Kidney (tissue), 14 donors: Measurements from ENCODE around the gene DDX41. TPM values are rescaled to one million over a fixed set of nuclear protein-coding genes. Genes with fewer than 3 reads are reported as not detected.

Source experiments
- DNase-seq, 5 donors: peaks; one replicate each; pipeline ENCODE4 v3.0.0-alpha.2; 2013 to 2020
- FAIRE-seq: peaks from 2 replicates; lab custom pipeline; 2012; peaks lifted over from hg19 to GRCh38; lab: Jason Lieb, UNC
- H3K27ac ChIP-seq, 2 donors: one replicate each; pipeline ENCODE4 v1.7.0; 2013; ENCODE audit warnings: low read depth in 2 of 2, low read length in 2 of 2, inconsistent platforms in 1 of 2
- H3K27me3 ChIP-seq: one replicate; pipeline ENCODE4 v1.7.1; 2013; ENCODE audit warnings: low read length, inconsistent platforms; ENCODE audit not compliant: control insufficient read depth, insufficient read depth
- H3K36me3 ChIP-seq, 3 donors: one replicate each; pipeline versions ENCODE4 v1.7.0 to v1.7.1; 2013; ENCODE audit warnings: low read length in 3 of 3, control low read depth in 1 of 3, inconsistent platforms in 1 of 3; ENCODE audit not compliant: insufficient read depth in 3 of 3, control insufficient read depth in 2 of 3
- H3K4me1 ChIP-seq, 3 donors: one replicate each; pipeline versions ENCODE4 v1.7.0 to v1.7.1; 2013; ENCODE audit warnings: low read length in 3 of 3, inconsistent platforms in 1 of 3, low read depth in 1 of 3; ENCODE audit not compliant: control insufficient read depth in 2 of 3, insufficient read depth in 2 of 3
- H3K4me3 ChIP-seq, 3 donors: one replicate each; pipeline versions ENCODE4 v1.7.0 to v1.8.1; 2013; ENCODE audit warnings: low read length in 3 of 3, control low read depth in 1 of 3, inconsistent platforms in 1 of 3
- H3K9ac ChIP-seq, 3 donors: one replicate each; pipeline versions ENCODE4 v1.7.0 to v1.7.1; 2013; ENCODE audit warnings: low read length in 3 of 3, control low read depth in 1 of 3, inconsistent platforms in 1 of 3
- H3K9me3 ChIP-seq, 3 donors: one replicate each; pipeline versions ENCODE4 v1.7.0 to v1.7.1; 2013; ENCODE audit warnings: low read length in 3 of 3, control low read depth in 1 of 3, inconsistent platforms in 1 of 3; ENCODE audit not compliant: control insufficient read depth in 2 of 3, insufficient read depth in 1 of 3
- CTCF ChIP-seq: IDR thresholded peaks from 3 replicates; pipeline ENCODE4 v1.5.1; 2012; ENCODE audit warnings: mild to moderate bottlenecking, moderate library complexity, borderline replicate concordance; ENCODE audit not compliant: insufficient read depth; ENCODE audit errors: extremely low read depth
- intact Hi-C: fragments of 100-400 bp; cut with DNase I; formaldehyde crosslinking; loops from one replicate; pipeline ENCODE4 v1.11.1; 2022
- polyA plus RNA-seq: library from polyadenylated mRNA; stranded (reverse); fragments of 350-450 nt; fragmentation: Illumina TruSeq; extraction: RNeasy Lipid Tissue Mini Kit (QIAGEN cat#74804); gene quantifications from one replicate; pipeline ENCODE4 v1.2.3, GENCODE V29; 2014; ENCODE audit warnings: low read depth, low replicate concordance; ENCODE audit not compliant: insufficient read depth
- total RNA-seq: library from RNA; stranded (reverse); fragmentation: NEBNext Ultra II Directional; extraction: Animal tissue kit (Norgen Biotek cat#: 25700); gene quantifications from one replicate; pipeline ENCODE4 v1.2.1, GENCODE V29; 2021
- donor health status: control.
- donor health status: control.
- donor health status: control.
- donor health status: control.
- donor health status: control.
- donor health status: DM: yes; HTN: yes; CAD: no.
- donor health status: Normal renal cell carcinoma (clear cell type).

Gene DDX41
- total and polyA plus RNA-seq, 2 donors from 2014 or later = 86.7 to 97.3 TPM

DNA sequence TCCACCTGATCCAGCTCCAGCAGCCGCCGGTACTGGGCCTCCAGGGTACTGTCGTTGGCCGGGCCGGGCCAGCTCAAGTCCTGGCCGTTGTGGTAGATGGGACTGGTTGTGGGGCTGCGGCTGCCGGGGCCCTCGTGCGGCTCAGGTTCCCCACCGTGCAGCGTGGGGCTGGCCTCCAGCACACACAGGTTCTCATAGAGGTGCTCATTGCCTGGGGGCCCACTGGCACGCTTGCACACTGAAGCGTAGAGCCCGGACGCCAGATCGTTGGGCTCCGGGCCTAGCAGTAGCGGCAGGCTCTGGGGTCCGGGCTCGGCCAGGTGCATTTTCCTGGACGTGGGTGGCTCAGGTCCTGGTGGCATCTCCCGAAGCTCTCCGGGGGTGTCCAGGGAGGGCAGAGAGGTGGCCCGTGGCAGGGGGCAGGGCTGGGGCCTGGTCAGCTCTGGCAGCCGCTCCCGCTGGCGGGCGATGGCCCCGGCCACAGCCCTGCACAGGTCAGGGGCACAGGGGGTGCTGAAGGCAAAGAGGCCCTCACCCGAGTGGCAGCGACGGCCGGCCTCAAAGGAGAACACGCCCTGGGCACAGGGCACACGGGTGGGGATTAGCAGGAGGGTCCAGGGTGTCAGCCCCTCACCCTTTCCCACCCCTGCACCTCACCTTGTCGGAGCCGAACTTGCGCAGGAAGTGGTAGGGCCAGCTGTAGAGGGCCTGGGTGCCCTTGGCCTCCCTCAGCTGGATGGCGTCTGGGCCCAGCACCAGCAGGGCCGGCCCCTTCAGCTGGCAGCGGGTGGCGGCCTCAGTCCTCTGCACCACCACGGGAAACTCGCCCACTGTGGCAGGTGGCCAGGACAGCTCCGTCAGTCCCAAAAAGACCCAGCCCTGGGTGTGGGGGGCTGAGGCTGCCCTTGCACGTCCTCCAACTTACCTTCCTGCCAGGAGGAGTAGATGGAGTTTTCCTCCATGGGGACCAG lies 12.4 kb downstream of the DDX41 start:
- DNase-seq (no peak), FAIRE-seq (no peak)
- intact Hi-C loops = no loop called here
- H3K27me3 ChIP-seq = no peaks in the 10 kb centered on the region
- TF ChIP-seq CTCF = no peak
- H3K4me3 ChIP-seq = no peak overlapping the region
- no peaks in the 10 kb centered on the region for H3K36me3 ChIP-seq
- H3K9me3 ChIP-seq = no peaks in the 10 kb centered on the region
- H3K27ac ChIP-seq = no peak overlapping the region
- H3K4me1 ChIP-seq = peaks cover 0 to 3% (median 0%) of the 10 kb centered on the region in 3 donors
- H3K9ac ChIP-seq = no peak overlapping the region

DNA sequence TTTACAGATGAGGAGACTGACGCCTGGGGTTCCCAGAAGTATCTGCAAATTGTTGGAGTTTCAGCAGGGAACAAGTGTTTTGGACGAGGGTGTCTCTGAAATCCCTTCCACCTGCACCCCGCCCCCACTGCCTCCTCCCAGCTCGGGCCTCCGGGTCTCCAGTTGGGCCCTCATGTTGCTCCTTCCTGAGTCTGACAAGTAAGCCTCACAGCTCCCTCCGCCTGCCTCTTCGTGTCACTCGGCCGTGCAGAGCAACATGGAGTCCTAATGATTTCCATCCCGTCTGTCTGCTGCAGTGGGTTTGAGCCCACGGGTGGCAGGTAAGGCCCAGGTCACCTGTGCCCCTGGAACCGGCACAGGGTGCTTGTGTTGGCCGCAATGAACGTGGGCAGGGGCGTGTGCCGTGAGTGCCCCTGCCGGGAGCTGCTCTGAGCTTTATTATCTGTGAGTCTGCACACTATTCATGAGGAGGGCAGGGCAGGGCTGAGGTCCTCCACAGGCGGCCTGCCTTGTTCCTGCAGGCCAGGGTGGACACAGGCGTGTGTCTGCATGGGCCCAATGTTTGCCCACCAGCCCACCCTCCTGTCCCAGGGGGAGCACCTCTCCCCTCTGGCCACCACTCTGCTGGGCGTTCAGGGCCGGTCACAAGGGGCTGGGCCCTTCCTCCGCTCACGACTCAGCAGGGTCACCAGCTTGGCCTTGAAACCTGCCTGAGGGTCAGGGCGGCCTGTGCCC lies 13.2 kb downstream of the DDX41 start:
- H3K4me3 ChIP-seq = no peak overlapping the region
- H3K27me3 ChIP-seq = no peaks in the 10 kb centered on the region
- no peak for DNase-seq
- intact Hi-C loops = no loop called here
- H3K4me1 ChIP-seq = peaks cover 0 to 3% (median 2%) of the 10 kb centered on the region in 3 donors
- H3K36me3 ChIP-seq = no peaks in the 10 kb centered on the region
- no peak overlapping the region for H3K27ac ChIP-seq
- TF ChIP-seq CTCF = no peak
- no peak overlapping the region for H3K9ac ChIP-seq
- FAIRE-seq = no peak
- no peaks in the 10 kb centered on the region for H3K9me3 ChIP-seq

DNA sequence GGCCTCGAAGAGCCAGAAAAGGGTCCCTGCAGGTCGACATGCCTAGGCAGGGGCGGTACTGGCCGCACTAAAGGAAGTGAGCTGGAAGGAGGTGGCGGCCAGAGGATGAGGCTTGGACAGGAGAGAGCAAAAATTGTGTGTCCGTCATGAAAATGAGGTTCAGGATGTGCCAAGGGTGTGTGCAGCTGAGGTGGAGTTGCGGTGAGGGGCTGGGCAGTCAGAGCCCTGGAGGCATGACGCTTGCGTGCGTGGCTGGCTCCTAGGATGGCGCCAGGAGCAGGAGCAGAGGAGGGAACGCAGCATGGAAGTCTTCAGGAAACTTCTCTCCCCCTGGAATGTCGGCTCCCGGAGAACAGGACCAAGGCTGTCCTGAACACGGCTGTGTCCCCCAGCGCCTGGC lies 13.9 kb downstream of the DDX41 start:
- TF ChIP-seq CTCF = no peak
- Histone ChIP-seq H3K9ac (no peak overlapping the region), H3K4me3 (no peak overlapping the region), H3K36me3 (no peaks in the 10 kb centered on the region), H3K27ac (no peak overlapping the region), H3K27me3 (no peaks in the 10 kb centered on the region), H3K9me3 (no peaks in the 10 kb centered on the region), H3K4me1 (peaks cover 0 to 5% (median 3%) of the 10 kb centered on the region in 3 donors)
- intact Hi-C loops = no loop called here
- DNase-seq (no peak), FAIRE-seq (no peak)
